GM12878 (cell line): ENCODE data around the gene DDX19B. TPM values are rescaled to one million over a fixed set of nuclear protein-coding genes. Genes with fewer than 3 reads are reported as not detected.
"Not testable (repeated sequence)": the region's sequence is repeated elsewhere in the genome, so short reads cannot be mapped to it uniquely, and the experiment has no call there.

Experiments
- ATAC-seq: fragments of 200-7000 bp; cut with Tn5 transposase; 3 replicates; pipeline ENCODE4 v1.9.1; 2020; ENCODE audit warnings: mild to moderate bottlenecking, moderate library complexity
- BruUV-seq: library from RNA; stranded (reverse); fragments of 400-500 nt; replicated peaks from 2 replicates; lab custom pipeline; 2021; lab: Mats Ljungman, UMichigan
- CTCF ChIA-PET: fragments of 300-600 bp; sonication (Branson Sonifier 250); formaldehyde crosslinking; extraction: SDS; loops from one replicate; lab custom pipeline; 2021; ENCODE audit warnings: inconsistent platforms; lab: Yijun Ruan, JAX
- POLR2A ChIA-PET: fragments of 350-600 bp; formaldehyde crosslinking; extraction: SDS; loops from one replicate; lab custom pipeline; 2021; ENCODE audit warnings: inconsistent platforms; lab: Charles Lee
- RAD21 ChIA-PET: fragments of 300-600 bp; sonication (Branson Sonifier 250); formaldehyde crosslinking; loops from one replicate; lab custom pipeline; 2023; ENCODE audit warnings: antibody characterized with exemption; ENCODE audit not compliant: unreplicated experiment; lab: Charles Lee
- SMC1A ChIA-PET: fragments of 300-600 bp; sonication (Branson Sonifier 250); formaldehyde crosslinking; loops from one replicate; lab custom pipeline; 2023; ENCODE audit not compliant: unreplicated experiment, uncharacterized antibody; lab: Charles Lee
- DNase-seq: peaks from one replicate; pipeline ENCODE4 v3.0.0-alpha.2; 2011; ENCODE audit warnings: low read depth, low spot score
- FAIRE-seq: peaks from 3 replicates; lab custom pipeline; 2011; peaks lifted over from hg19 to GRCh38; lab: Jason Lieb, UNC
- H2AFZ ChIP-seq: 2 replicates; pipeline ENCODE4 v1.6.0; 2011; ENCODE audit warnings: low read depth, low read length, control low read depth; ENCODE audit not compliant: control insufficient read depth
- H3K27ac ChIP-seq: 2 replicates; pipeline ENCODE4 v1.5.1; 2011; ENCODE audit warnings: control low read depth; ENCODE audit not compliant: control insufficient read depth, insufficient read depth
- H3K27me3 ChIP-seq, 2 experiments: replicated peaks in 1 of 2; 2 replicates each; pipeline versions ENCODE4 v1.6.0 to v1.6.1; 2011; ENCODE audit warnings: low read length in 1 of 2; ENCODE audit not compliant: control insufficient read depth in 2 of 2, insufficient read depth in 2 of 2
- H3K36me3 ChIP-seq, 2 experiments: 2 replicates each; pipeline ENCODE4 v1.5.1; 2011; ENCODE audit warnings: low read length in 1 of 2; ENCODE audit not compliant: control insufficient read depth in 2 of 2, insufficient read depth in 2 of 2
- H3K4me1 ChIP-seq: 2 replicates; pipeline ENCODE4 v1.6.1; 2011; ENCODE audit warnings: mild to moderate bottlenecking, low read length, moderate library complexity, mixed read lengths; ENCODE audit not compliant: control insufficient read depth, insufficient read depth
- H3K4me2 ChIP-seq: 2 replicates; pipeline ENCODE4 v1.6.0; 2011; ENCODE audit warnings: control low read depth; ENCODE audit not compliant: control insufficient read depth, insufficient read depth
- H3K4me3 ChIP-seq: fragments of 200-600 bp; sonication (generic); 2 replicates; pipeline ENCODE4 v1.5.1; 2016
- H3K79me2 ChIP-seq: 2 replicates; pipeline ENCODE4 v1.6.0; 2011; ENCODE audit warnings: low read length; ENCODE audit not compliant: control insufficient read depth, insufficient read depth
- H3K9ac ChIP-seq: 2 replicates; pipeline ENCODE4 v1.8.0; 2011; ENCODE audit warnings: low read length, control low read depth, mixed read lengths; ENCODE audit not compliant: control insufficient read depth, insufficient read depth
- H3K9me3 ChIP-seq: replicated peaks from 3 replicates; pipeline ENCODE4 v1.5.1; 2011; ENCODE audit warnings: mild to moderate bottlenecking, low read length; ENCODE audit not compliant: control insufficient read depth, insufficient read depth
- H4K20me1 ChIP-seq: 2 replicates; pipeline ENCODE4 v1.6.0; 2011; ENCODE audit not compliant: control insufficient read depth, insufficient read depth
- SMAD5 ChIP-seq: IDR thresholded peaks from 2 replicates; pipeline ENCODE4 v1.6.1; 2016; ENCODE audit warnings: antibody characterized with exemption, low read depth
- WGBS: methylation state at CpG from one replicate; pipeline ENCODE4 v1.1.6; 2016; ENCODE audit warnings: low lambda C conversion rate; ENCODE audit not compliant: insufficient replicate concordance, insufficient coverage; ENCODE audit errors: missing lambda C conversion rate; 5-methylcytosine and 5-hydroxymethylcytosine counted together
- in situ Hi-C: fragments of 300-500 bp; cut with MboI; formaldehyde crosslinking; loops from 9 replicates; pipeline ENCODE4 v1.14.3; 2018; ENCODE audit warnings: mixed read lengths
- intact Hi-C: fragments of 100-400 bp; cut with micrococcal nuclease; formaldehyde crosslinking; loops from one replicate; pipeline ENCODE4 v1.14.2; 2022; ENCODE audit not compliant: unreplicated experiment
- polyA plus RNA-seq, 11 experiments: library from polyadenylated mRNA; depleted of rRNA in 4 of 11; unstranded in 6 of 11; stranded (reverse) in 5 of 11; fragments of >200 nt; fragmentation: Nextera tagmentation in 4 of 11; fragmentation: Illumina TruSeq in 1 of 11; extraction: Ambion mirVana in 4 of 11; extraction: Trizol in 1 of 11; gene quantifications; 1 replicate in 1 of 11; 2 replicates in 10 of 11; pipeline versions ENCODE4 v1.2.1 to v1.2.3, GENCODE V29; 2011 to 2016; ENCODE audit warnings: inconsistent platforms in 2 of 11, missing spikeins in 2 of 11, low read depth in 1 of 11
- total RNA-seq, 4 experiments: library from RNA; depleted of rRNA in 3 of 4; stranded (reverse); fragments of >200 nt in 3 of 4; fragmentation: Illumina TruSeq in 1 of 4; extraction: Trizol in 1 of 4; gene quantifications; 2 replicates each; pipeline versions ENCODE4 v1.2.1 to v1.2.3, GENCODE V29; 2013 to 2021

DDX19B gene
- total and polyA plus RNA-seq, 10 of the 15 experiments (the other 5 are each of a cell fraction or from before 2014, with no cell fraction given), result 14.1 to 69.1 (median 42.5) TPM

GRCh38 chr16:70298988-70299938 lies at the start of gene DDX19B (continued):
- peak; percentile 51; the same call in 1 of the 2 replicates for TF ChIP-seq SMAD5

- CTCF ChIA-PET, result interaction anchor here (2.4 kb wide), 1 partner anchor 18 kb away, joined by 14 read pairs; no protein-coding TSS in a partner anchor
- Histone ChIP-seq H3K79me2 (peaks cover 27% of the 10 kb centered on the region), H3K36me3 (peaks cover 12 to 22% of the 10 kb centered on the region in 2 experiments), H3K4me3 (peak overlapping the region; percentile 45), H3K9ac (peak overlapping the region; percentile 27; the same call in 1 of the 2 replicates), H3K4me2 (peak overlapping the region; percentile 54)
- BruUV-seq, in situ Hi-C loops, FAIRE-seq, H3K4me1 ChIP-seq, H4K20me1 ChIP-seq, RAD21 ChIA-PET, DNase-seq, ATAC-seq, H3K27ac ChIP-seq, SMC1A ChIA-PET, H3K27me3 ChIP-seq, H2AFZ ChIP-seq, H3K9me3 ChIP-seq: not testable (repeated sequence)
- POLR2A ChIA-PET, result interaction anchor here (0.6 kb wide), 1 partner anchor 66 kb away, joined by 6 read pairs; no protein-coding TSS in a partner anchor
- intact Hi-C loops, result loop anchor here (10.0 kb wide), 1 partner anchor 85 kb away; no protein-coding TSS in a partner anchor
- WGBS, result 43% methylated on average over 4 of the region's 4 CpGs
Measured at GRCh38 chr16:70249697-70250096, 49.3 kb upstream of the DDX19B start.
